Fibroblast of lung (primary cell): Measurements from ENCODE around the gene NKAIN2. TPM values are rescaled to one million over a fixed set of nuclear protein-coding genes. Genes with fewer than 3 reads are reported as not detected.

ENCODE experiments used
- DNase-seq, 2 donors: peaks; one replicate each; pipeline versions ENCODE4 v3.0.0 to v3.0.0-alpha.2; 2010; ENCODE audit warnings: low read depth in 2 of 2
- H2AFZ ChIP-seq: 2 replicates; pipeline ENCODE4 v1.5.1; 2012; ENCODE audit warnings: low read length, control low read depth, inconsistent platforms
- H3K27ac ChIP-seq: 2 replicates; pipeline ENCODE4 v1.5.1; 2011; ENCODE audit warnings: low read length, control low read depth; ENCODE audit not compliant: insufficient read depth
- H3K27me3 ChIP-seq: 2 replicates; pipeline ENCODE4 v1.5.1; 2011; ENCODE audit warnings: mild to moderate bottlenecking, low read length; ENCODE audit not compliant: control insufficient read depth, insufficient read depth
- H3K36me3 ChIP-seq: 2 replicates; pipeline ENCODE4 v1.5.1; 2011; ENCODE audit warnings: low read length; ENCODE audit not compliant: control insufficient read depth, insufficient read depth
- H3K4me1 ChIP-seq: 2 replicates; pipeline ENCODE4 v1.5.1; 2011; ENCODE audit warnings: low read length; ENCODE audit not compliant: control insufficient read depth, insufficient read depth; ENCODE audit errors: extremely low read depth
- H3K4me2 ChIP-seq: 2 replicates; pipeline ENCODE4 v1.5.1; 2011; ENCODE audit warnings: low read length, control low read depth; ENCODE audit not compliant: insufficient read depth; ENCODE audit errors: extremely low read depth
- H3K4me3 ChIP-seq, 4 experiments: fragments of 200-600 bp in 1 of 4; sonication (generic) in 1 of 4; replicated peaks in 1 of 4; 2 replicates each; pipeline ENCODE4 v1.5.1; 2011 to 2016; ENCODE audit warnings: low read length in 4 of 4, low read depth in 3 of 4, mild to moderate bottlenecking in 3 of 4, control low read depth in 2 of 4, inconsistent platforms in 1 of 4, mixed read lengths in 1 of 4; ENCODE audit not compliant: insufficient read depth in 1 of 4; ENCODE audit errors: control extremely low read depth in 1 of 4
- H3K79me2 ChIP-seq: 2 replicates; pipeline ENCODE4 v1.5.1; 2012; ENCODE audit warnings: mild to moderate bottlenecking, low read length, inconsistent platforms; ENCODE audit not compliant: control insufficient read depth, insufficient read depth
- H3K9ac ChIP-seq: 2 replicates; pipeline ENCODE4 v1.5.1; 2011; ENCODE audit warnings: mild to moderate bottlenecking, low read length, control low read depth; ENCODE audit not compliant: insufficient read depth
- H3K9me3 ChIP-seq: 2 replicates; pipeline ENCODE4 v1.5.1; 2012; ENCODE audit warnings: low read depth, low read length; ENCODE audit not compliant: control insufficient read depth, insufficient read depth
- H4K20me1 ChIP-seq: 2 replicates; pipeline ENCODE4 v1.5.1; 2011; ENCODE audit warnings: low read length; ENCODE audit not compliant: control insufficient read depth, insufficient read depth; ENCODE audit errors: extremely low read depth
- CTCF ChIP-seq, 2 donors: IDR thresholded peaks in 1 of 2; conservative IDR thresholded peaks in 1 of 2; 1 replicate in 1 of 2; 2 replicates in 1 of 2; pipeline ENCODE4 v1.5.1; 2011 to 2012; ENCODE audit warnings: low read length in 2 of 2, control low read depth in 1 of 2, inconsistent platforms in 1 of 2, low read depth in 1 of 2, mild to moderate bottlenecking in 1 of 2
- EZH2 ChIP-seq: IDR thresholded peaks from 2 replicates; pipeline ENCODE4 v1.5.1; 2012; ENCODE audit warnings: low read length, control low read depth, mild to moderate bottlenecking; ENCODE audit errors: missing control alignments
- polyA plus RNA-seq, 2 donors: library from polyadenylated mRNA; depleted of rRNA in 1 of 2; stranded (reverse) in 1 of 2; unstranded in 1 of 2; fragments of >200 nt; gene quantifications; 2 replicates each; pipeline ENCODE4 v1.2.1, GENCODE V29; 2011 to 2012; ENCODE audit warnings: missing spikeins in 1 of 2
- total RNA-seq: library from RNA; depleted of rRNA; stranded (reverse); fragments of >200 nt; gene quantifications from 2 replicates; pipeline ENCODE4 v1.2.1, GENCODE V29; 2014

NKAIN2 gene
- total and polyA plus RNA-seq, 2 donors (not counting 1 experiment from before 2014, with no cell fraction given) = not detected

DNA sequence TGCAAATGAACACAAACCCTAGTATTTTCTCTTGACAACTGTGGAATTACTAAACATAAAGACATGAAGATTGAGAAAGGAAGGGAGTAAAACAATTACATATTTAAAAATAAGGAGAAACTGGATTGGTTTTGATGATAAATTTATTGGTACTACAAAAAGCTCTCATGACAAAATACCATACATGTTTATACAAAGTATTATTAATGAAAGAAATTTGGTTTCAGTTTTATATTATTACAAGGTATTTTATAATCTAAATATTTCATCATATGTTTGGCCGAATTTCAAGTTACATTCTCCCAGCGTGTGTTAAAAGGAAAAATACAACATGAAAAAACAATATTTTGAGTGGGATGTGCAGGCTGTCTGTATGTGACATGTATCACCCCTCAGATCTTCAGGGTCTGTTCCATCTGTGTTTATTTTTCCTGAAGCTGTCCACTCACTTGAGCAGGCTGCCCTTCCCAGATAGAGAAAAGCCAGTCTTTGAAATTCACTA is 568.4 kb downstream of the NKAIN2 start:
- Histone ChIP-seq H4K20me1 (no peaks in the 10 kb centered on the region), H3K36me3 (no peaks in the 10 kb centered on the region), H3K4me1 (no peaks in the 10 kb centered on the region), H3K79me2 (no peaks in the 10 kb centered on the region), H3K27ac (no peak overlapping the region), H3K9ac (no peak overlapping the region), H3K4me3 (no peak overlapping the region), H3K4me2 (no peak overlapping the region), H2AFZ (no peak overlapping the region), H3K27me3 (no peaks in the 10 kb centered on the region), H3K9me3 (no peaks in the 10 kb centered on the region)
- DNase-seq = peak in 1 of 2 donors; percentile 62
- TF ChIP-seq CTCF (conservative IDR thresholded peaks at IDR 0.05 in 1 of 2, IDR thresholded peaks at IDR 0.05 in 1 of 2; ENCODE audit: low read depth in 1 of 2, low read length in 2 of 2) (no peak), EZH2 (no peak)

- Histone ChIP-seq H3K4me2 (no peak overlapping the region), H2AFZ (no peak overlapping the region), H3K4me3 (no peak overlapping the region), H3K36me3 (no peaks in the 10 kb centered on the region), H3K9me3 (no peaks in the 10 kb centered on the region), H4K20me1 (no peaks in the 10 kb centered on the region), H3K79me2 (no peaks in the 10 kb centered on the region), H3K4me1 (no peaks in the 10 kb centered on the region), H3K27ac (no peak overlapping the region), H3K27me3 (no peaks in the 10 kb centered on the region), H3K9ac (no peak overlapping the region)
- no peak for DNase-seq
- TF ChIP-seq CTCF (conservative IDR thresholded peaks at IDR 0.05 in 1 of 2, IDR thresholded peaks at IDR 0.05 in 1 of 2; ENCODE audit: low read depth in 1 of 2, low read length in 2 of 2) (no peak), EZH2 (no peak)
These were observed 569.7 kb downstream of the NKAIN2 start for GRCh38 chr6:124373386-124373785.

- Histone ChIP-seq H2AFZ (no peak overlapping the region), H3K27ac (no peak overlapping the region), H3K36me3 (no peaks in the 10 kb centered on the region), H3K9ac (no peak overlapping the region), H3K4me3 (no peak overlapping the region), H3K27me3 (no peaks in the 10 kb centered on the region), H3K9me3 (no peaks in the 10 kb centered on the region), H3K4me1 (no peaks in the 10 kb centered on the region), H4K20me1 (no peaks in the 10 kb centered on the region), H3K79me2 (no peaks in the 10 kb centered on the region), H3K4me2 (no peak overlapping the region)
- TF ChIP-seq EZH2 (no peak), CTCF (conservative IDR thresholded peaks at IDR 0.05 in 1 of 2, IDR thresholded peaks at IDR 0.05 in 1 of 2; ENCODE audit: low read depth in 1 of 2, low read length in 2 of 2) (no peak)
- peak in 1 of 2 donors; percentile 14 for DNase-seq
These were observed 585.5 kb downstream of the NKAIN2 start for GRCh38 chr6:124389127-124389526.
